CMK (cell line): ENCODE data around the gene NOL7.
A peak's percentile ranks its signal among the peaks of the same experiment; 100 is the strongest.

Source experiments
- DNase-seq: peaks from one replicate; pipeline ENCODE4 v3.0.0-alpha.2; 2010; ENCODE audit warnings: low read depth

NOL7 gene

DNA sequence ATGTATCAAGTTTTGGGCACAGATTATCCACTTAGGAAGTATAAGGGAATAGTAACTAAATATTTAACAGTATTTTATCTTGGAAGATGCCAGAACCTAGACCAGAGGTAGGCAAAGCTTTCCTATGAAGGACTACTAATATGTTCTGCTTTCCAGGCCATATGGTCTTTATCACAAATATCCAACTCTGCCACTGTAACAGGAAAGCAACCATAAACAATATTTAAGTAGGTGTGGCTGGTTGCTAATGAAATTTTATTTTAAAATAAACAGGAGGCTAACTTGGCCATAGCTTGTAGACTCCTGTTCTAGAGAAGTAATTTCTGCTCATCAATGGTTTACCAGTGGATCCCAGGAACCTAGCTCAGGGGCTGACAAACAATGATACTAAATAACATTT lies 39.4 kb downstream of the NOL7 start:
- DNase-seq: no peak

DNA sequence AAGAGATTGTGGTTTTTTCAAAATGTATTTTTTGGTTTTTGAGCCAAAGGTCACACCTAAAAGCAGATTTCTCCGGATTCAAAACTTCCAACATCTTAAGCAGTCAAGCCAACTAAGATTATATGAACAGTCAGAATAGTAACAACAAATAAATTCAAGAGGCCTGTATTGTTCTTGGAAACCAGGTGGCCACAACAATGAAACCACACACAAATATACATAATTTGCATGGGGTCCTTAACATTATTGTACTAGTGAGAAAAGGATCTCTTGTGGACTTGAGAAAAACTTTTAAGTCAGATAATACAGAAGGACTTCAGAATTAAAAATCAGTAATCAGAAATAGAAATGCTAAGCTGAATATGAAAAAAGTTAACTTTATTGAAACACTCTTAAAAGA lies 40.6 kb downstream of the NOL7 start:
- no peak for DNase-seq

DNA sequence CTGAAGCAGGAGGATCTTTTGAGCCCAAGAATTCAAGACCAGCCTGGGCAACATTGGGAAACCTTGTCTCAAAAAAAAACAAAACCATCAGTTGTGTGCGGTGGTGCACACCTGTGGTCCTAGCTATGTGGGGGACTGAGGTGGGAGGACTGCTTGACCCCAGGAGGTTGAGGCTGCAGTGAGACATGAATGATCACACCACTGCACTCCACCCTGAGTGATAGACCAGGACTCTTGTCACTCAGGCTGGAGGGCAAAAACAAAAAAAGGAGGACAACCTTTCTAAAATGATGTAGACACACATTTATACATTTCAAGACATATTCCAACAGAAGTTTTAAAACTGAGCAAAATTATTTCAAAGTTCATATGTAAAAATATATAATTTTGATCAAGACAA lies 45.1 kb downstream of the NOL7 start:
- no peak for DNase-seq

DNA sequence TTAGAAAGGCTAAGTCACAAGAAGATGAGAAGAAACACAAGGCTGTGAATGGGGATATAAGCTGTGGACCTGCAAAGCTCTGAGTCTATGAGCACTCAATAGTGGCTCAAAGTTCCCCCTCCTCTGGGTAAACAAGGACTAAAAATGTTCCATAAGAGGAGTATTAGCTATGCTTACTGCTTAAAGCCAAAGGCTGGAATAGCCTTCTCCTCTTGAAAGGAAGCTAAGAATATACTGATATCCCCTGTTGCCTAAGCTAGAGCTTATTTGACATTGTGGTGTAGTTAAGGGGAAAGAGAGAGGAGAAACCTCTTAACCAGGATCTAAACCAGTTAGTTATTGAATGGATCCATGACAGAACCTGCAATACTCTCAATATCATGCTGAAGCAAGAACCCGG lies 45.8 kb downstream of the NOL7 start:
- DNase-seq: no peak

DNA sequence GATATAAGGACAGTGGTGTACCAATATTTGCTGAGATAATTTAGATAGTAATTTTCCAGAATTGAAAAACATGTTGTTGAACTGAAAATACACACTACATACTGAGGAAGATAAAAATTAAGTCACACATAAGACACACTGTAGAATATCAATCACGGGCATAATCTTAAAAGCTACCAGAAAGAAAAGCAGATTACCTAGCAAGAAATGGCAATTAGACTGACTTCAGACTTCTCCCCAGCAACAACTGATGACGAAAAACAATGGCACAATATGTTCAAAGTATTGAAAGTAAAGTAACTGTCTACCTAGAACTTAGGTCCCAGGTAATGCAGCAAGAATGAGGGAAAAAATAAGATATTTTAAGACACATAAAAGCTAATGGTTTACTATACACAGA lies 46.5 kb downstream of the NOL7 start:
- DNase-seq: no peak

DNA sequence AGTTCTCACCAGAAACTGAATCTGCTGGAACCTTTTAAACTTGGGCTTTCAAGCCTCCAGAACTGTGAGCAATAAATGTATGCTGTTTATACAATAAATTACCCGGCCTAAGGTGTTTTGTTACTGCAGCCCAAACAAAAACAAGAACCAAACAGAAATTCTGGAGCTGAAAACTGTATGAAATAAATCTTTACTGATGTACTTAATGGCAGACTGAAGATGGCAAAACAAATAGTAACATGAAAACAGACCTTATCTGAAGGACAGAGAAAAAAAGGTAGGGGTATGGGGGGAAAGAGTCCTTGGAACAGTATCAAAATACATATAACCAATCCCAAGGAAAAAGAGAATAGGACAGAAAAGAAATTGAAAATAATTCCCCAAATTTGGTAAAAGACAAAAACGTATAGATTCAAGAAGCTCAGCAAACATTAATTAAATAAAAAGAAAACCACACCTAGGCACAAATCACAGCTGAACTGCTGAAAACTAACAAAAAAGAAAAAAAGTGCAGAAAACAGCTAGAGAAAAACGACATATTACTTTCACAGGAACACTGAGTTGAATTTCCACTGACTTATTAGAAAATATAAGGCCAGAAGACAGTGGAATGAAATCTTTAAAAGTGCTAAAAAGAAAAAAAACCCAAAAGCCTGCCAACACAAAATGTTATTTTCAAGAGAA lies 47.7 kb downstream of the NOL7 start:
- DNase-seq: no peak

DNA sequence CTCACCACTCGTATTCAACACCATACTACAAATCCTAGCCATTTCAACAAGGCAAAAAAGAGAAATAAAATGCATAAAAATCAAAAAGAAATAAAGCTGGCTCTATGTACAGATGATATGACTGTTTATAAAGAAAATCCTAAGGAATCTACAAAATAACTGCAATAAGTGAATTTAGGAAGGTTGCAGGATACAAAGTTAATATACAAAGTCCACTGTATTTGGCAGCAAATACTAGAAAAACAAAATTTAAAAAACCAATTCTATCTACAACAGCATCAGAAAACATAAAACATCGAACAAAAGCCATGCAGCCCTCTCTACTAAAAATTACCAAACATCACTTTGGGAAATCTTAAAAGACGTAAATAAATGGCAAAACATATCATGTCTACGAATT lies 48.9 kb downstream of the NOL7 start:
- no peak for DNase-seq

DNA sequence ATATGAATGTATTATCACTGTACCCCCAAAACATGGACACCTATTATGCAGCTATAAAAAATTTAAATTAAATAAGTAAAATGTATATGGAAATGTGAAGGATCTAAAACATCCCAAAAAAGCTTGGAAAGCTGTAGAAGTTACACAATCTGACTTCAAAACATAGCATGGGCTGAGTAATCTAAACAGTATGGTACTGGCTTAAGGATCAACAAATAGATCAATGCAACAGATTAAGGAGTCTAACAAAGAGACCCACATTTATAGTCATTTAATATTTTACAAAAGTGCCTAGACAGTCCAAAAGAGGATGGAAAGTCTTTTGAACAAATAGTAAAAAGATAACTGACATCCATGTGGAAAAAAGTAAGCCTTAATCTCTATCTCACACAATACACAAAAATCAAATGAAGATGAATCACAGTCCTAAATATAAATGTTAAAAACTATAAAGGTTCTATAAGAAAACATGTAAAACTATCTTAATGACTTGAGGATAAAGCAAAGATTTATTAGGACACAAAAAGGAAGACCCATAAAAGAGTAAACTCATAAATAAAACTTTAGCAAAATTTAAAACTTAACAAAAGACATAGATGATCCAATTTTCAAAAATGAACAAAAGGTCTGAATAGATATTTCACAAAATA lies 49.7 kb downstream of the NOL7 start:
- DNase-seq: no peak

DNA sequence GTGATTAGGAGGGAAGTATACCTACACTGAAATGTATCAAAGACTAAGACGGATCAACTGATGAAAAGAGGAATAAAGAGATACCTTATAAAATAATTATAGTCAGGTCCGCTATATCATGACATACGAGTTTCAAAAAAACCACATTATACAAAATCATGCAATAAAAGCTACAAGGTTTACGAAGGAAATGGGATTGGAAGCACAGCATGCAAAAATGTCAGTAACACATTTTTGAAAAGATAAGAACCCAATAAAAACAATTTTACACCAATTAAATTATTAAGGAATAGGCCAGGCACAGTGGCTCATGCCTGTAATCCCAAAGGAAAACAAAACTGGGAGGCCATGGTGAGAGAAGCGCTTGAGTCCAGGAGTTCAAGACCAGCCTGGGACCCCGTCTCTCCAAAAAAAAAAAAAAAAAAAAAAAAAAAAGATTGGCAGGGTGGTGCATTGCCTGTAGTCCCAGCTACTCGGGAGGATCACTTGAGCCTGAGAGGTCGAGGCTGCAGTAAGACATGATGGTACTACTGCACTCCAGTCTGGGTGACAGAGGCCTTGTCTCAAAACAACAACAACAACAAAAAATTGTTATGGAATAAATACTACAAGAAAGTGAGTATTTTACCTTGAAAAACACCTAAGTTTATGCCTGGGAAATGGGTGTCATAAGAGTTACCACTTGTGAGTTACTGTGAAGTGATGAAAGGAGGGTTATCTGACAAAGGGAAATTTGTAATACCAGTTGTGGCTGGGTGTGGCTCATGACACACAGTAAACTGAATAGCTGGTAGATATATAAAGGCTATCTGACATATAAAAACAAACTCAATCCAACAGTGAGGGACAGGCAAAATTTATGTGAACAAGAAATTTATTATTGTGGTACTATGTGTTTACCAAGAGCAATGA lies 51.3 kb downstream of the NOL7 start:
- DNase-seq: no peak

DNA sequence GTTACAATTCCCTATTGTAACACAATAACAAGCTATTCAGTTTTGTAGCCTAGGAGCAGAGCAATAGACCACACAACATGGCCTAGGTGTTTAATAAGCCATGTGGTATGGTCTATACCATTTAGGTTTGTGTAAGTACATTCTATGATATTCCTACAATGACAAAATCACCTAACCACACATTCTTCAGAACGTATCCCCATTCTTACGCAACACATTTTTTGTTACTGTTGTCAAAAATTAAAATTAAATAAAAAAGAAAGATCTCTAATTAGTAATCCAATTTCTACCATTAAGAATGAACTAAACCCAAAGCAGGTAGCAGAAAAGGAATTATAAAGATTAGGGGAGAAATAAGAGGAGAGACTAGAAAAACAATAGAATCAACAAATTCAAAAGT lies 52.5 kb downstream of the NOL7 start:
- no peak for DNase-seq

DNA sequence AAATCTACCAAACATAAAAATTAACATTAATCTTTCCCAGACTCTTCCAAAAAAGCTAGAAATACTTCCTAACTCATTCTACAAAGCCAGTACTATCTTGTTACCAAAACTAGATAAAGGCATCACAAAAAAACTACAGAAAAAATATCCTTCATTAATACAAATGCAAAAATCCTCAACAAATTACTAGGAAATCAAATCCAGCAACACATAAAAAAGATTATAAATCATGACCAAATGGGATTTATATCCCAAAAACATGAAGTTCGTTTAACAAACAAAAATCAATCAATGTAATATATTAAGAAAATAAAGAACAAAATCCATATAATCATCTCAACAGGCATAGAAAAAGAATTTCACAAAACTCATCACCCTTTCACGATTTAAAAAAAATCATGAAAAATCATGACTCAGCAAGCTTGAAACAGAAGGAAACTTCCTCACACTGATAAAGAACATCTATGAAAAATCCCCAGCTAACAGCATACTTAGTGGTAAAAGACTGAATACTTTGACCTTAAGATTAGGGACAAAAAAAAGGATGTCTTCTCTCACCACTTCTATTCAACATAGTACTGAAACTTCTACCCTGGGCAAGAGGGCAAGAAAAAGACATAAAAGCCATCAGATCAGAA lies 53.3 kb downstream of the NOL7 start:
- DNase-seq: peak; percentile 27

DNA sequence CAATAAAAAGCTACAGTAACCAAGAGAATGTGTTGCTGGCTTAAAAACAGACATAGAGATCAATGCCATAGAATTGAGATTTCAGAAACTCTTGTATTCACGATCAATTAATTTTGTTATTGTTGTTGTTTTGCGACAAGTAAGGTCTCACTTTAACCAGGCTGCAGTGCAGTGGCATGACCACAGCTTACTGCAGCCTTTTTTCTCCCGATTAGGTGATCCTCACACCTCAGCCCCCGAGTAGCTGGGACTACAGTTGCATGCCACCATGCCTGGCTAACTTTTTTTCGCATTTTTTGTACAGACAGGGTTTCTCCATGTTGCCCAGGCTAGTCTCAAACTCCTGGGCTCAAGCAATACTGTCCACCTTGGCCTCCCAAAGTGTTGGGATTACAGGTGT lies 54.3 kb downstream of the NOL7 start:
- DNase-seq: no peak
